GM21529 (cell line): ENCODE measurements around the gene LZTR1.
A peak's percentile ranks its signal among the peaks of the same experiment; 100 is the strongest.
"Not testable (repeated sequence)": the region's sequence is repeated elsewhere in the genome, so short reads cannot be mapped to it uniquely, and the experiment has no call there.

Source experiments
- ATAC-seq: cut with Tn5 transposase; IDR thresholded peaks from one replicate; pipeline ENCODE4 v1.9.1; 2021; ENCODE audit not compliant: unreplicated experiment

Gene LZTR1

GRCh38 chr22:21031545-21032036 is 49.5 kb downstream of the LZTR1 start:
- ATAC-seq: no peak

GRCh38 chr22:21032037-21032867 is 50.2 kb downstream of the LZTR1 start, which contains the start of gene SLC7A4:
Gene SLC7A4 (minus strand): TSS chr22:21032561. CDS start chr22:21031812, 749 bp downstream.
- no peak for ATAC-seq

- no peak for ATAC-seq
These were observed 51.0 kb downstream of the LZTR1 start for GRCh38 chr22:21032868-21033688.

DNA sequence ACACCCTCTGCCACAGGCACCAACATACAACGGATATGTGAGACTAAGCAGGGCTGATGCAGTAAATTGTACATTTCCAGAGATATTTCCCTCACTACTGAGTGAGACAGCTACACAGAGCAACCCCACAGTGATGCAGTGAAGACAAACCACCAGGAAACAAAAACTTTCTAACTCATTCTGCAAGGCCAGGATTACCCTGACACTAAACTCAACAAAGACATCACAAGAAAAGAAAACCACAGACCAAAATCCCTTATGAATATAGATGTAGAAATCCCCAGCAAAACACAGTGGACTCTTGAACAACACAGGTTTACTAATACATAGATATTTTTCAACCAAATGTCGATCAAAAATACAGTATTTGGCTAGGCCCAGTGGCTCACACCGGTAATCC is 51.8 kb downstream of the LZTR1 start:
- no peak for ATAC-seq

- no peak for ATAC-seq
These were observed 52.9 kb downstream of the LZTR1 start for GRCh38 chr22:21034989-21035388.

DNA sequence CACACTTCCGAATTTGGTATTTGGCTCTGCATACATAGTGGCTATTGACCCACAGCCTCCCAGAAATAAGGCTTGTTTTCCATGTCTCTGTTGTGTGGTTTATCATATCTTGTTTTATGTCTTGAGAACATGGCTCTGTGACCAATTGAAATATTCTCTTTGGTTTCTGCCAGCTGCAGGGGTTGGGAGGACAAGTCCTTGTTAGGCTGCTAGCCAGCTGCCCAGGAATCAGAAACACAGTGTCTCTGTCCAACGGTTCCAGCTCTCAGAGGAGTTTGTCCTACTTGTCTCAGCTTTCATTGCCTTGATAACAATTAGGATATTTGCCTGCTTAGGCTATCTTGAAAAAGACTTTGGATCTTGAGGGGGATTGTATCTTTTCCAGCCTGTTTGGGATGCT is 56.3 kb downstream of the LZTR1 start:
- no peak for ATAC-seq

- not testable (repeated sequence) for ATAC-seq
These were observed 57.1 kb downstream of the LZTR1 start for GRCh38 chr22:21039158-21039557.

GRCh38 chr22:21041937-21042336 is 59.8 kb downstream of the LZTR1 start:
- no peak for ATAC-seq

GRCh38 chr22:21042978-21043859 is 61.1 kb downstream of the LZTR1 start:
- no peak for ATAC-seq

GRCh38 chr22:21043860-21044535 is 61.9 kb downstream of the LZTR1 start:
- no peak for ATAC-seq

DNA sequence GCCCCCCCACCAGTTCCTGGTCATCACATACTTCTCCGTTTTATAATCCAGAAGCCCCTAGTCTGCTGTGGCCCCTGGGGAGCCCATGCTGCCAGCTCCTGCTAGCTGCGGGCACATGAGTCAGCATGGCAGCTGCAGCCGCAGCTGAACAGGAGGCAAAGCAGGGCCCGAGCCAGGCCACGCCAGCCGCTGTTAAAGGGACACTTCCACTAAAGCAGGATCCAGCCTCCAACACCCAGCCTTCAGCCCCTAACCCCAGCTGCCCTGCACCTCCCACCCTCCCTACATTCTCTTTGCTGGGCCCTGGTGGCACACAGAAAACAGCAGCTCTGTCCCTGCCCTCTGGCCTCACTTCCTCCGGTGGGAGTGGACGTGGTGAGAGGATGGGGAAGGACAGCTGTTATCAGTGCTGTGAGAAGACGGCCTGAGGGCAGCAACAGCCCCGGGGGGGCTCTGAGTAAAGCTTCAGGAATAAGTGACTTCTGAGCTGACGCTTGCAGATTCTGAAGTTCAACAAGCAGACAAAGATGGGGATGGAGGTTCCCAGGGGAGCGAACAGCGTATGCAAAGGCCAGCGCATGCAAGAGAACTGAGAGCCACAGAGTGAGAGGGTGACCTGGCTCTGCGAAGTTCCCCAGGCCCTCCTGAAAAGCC is 63.0 kb downstream of the LZTR1 start:
- ATAC-seq: no peak

DNA sequence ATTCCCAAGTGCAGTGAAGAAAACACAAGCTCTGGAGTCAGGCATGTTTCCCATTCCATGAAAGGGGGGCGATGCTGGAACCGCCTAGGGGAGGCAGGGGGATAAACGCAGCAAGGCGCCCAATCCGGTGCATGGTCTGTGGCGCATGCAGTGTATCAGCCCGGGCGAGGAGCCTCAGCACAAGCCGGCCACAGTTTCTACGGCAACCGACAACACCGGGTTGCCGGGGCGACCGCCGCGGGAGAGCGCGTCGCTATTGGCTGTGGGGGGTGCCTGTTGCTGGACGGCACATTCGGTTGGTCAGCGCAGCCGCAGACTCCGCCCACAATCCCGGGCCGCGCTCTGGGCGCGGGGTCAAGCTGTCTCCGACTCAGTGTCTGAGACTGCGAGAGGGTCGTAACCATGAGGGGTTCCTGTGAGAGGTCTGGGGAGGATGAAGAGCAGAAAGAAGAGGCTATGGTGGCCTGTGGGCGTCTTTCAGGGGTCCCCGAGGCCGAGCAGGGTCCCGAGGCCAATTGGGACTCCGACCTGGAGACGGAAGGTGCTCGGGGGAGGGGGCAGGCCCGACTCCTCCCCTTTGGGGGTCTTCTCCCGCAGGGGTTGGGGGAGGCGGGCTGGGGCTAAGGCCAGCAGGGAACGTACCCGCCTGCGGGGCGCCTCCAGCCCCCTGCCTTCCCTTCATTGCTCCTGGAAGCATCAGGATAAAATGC is 63.6 kb downstream of the LZTR1 start, which contains the start of gene LRRC74B:
Gene LRRC74B, plus strand, starts transcription at position 362 of the 710 bp plus-strand sequence. Its CDS starts 41 bp downstream, at position 403.
- peak; percentile 83 for ATAC-seq

- no peak for ATAC-seq
These were observed 65.1 kb downstream of the LZTR1 start for GRCh38 chr22:21047035-21047661.

- no peak for ATAC-seq
These were observed 65.6 kb downstream of the LZTR1 start for GRCh38 chr22:21047730-21048129.

DNA sequence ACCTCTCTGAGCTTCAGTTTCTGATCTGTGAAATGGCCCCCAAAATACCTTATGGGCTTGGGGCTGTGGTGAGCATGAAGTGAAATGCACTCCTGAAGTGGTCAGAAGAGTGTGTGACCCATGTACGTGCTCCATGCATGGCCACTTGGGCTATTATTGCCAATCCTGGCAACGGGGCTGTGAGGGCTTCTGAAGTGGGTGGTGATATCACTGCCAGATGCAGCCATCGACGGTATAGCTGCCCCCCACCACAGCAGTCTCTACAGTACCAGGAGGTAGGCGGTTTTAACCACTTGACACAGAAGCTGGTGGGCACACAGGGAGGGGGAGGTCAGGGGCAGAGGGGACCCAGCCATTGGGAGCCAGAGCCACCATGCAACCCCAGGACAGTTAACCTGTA is 66.4 kb downstream of the LZTR1 start:
- not testable (repeated sequence) for ATAC-seq
